ENCODE results near the gene MAN1C1.
"Not testable (repeated sequence)": the region's sequence is repeated elsewhere in the genome, so short reads cannot be mapped to it uniquely, and the experiment has no call there.

Gene MAN1C1

GRCh38 chr1:25716320-25716719, 99.7 kb downstream of the MAN1C1 start:
- DNase-seq (ENCODE audit: low read depth) = no peak

GRCh38 chr1:25718732-25719131, 102.1 kb downstream of the MAN1C1 start:
- no peak for DNase-seq (ENCODE audit: low read depth)

GRCh38 chr1:25720624-25721023, 104.0 kb downstream of the MAN1C1 start:
- DNase-seq (ENCODE audit: low read depth) = no peak

- DNase-seq (ENCODE audit: low read depth) = no peak
These were observed 106.8 kb downstream of the MAN1C1 start for GRCh38 chr1:25723250-25723880.

DNA sequence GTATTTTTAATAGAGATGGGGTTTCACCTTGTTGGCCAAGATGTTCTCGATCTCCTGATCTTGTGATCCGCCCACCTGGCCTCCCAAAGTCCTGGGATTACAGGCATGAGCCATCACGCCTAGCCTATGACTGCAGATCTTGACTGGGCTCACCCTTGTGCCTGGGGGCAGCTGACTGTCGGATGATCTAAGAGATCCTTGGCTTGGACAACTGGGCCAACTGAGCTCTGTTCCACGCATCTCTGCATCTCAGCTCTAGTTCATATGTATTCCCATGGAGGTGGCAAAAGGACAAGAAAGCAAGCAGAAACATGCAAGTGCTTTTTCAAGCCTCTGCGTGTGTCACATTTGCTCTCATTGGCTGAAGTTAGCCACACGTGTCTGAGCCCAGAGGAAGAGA, 107.6 kb downstream of the MAN1C1 start:
- no peak for DNase-seq (ENCODE audit: low read depth)

GRCh38 chr1:25724966-25725365, 108.4 kb downstream of the MAN1C1 start:
- no peak for DNase-seq (ENCODE audit: low read depth)

DNA sequence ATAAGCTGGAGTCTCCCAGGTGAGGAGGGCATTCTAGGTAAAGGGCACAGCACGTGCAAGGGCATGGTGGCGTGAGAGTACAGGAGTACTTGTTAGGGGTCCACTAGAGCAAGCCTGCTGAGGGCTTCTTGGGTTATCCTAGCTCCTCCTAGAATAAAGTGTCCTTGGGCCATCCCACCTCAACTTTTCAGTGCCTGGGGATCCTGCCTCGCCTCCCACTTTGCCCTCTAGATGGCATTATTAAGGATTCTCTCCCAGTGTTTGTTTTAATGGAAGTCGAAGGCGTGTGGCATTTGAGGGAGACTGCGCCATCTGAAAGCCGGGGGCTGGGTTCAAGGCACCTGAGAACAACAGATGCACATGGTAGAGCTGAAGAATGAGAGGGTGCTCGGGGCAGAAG, 108.9 kb downstream of the MAN1C1 start:
- DNase-seq (ENCODE audit: low read depth) = no peak

DNA sequence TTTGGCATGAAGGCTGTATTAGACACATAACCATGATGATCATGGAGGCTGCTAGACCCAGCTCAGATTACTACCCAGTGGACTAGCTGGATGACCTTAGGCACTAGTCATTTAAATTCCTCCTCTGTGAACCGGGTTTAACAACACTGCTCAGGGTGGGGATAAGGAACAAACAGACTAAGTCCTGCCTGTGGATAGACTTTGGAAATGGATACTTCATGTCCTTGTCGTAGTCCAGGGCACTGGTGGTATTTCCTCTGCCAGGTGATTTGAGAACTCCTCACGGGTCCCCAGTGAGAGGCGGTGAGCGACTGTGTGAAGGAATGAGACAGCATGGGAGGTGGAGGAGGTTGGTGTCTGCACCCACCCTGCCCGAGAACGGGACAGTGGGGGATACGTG, 110.5 kb downstream of the MAN1C1 start:
- no peak for DNase-seq (ENCODE audit: low read depth)

GRCh38 chr1:25727635-25728286, 111.2 kb downstream of the MAN1C1 start:
- DNase-seq (ENCODE audit: low read depth) = no peak

- no peak for DNase-seq (ENCODE audit: low read depth)
These were observed 111.8 kb downstream of the MAN1C1 start for GRCh38 chr1:25728301-25728935.

DNA sequence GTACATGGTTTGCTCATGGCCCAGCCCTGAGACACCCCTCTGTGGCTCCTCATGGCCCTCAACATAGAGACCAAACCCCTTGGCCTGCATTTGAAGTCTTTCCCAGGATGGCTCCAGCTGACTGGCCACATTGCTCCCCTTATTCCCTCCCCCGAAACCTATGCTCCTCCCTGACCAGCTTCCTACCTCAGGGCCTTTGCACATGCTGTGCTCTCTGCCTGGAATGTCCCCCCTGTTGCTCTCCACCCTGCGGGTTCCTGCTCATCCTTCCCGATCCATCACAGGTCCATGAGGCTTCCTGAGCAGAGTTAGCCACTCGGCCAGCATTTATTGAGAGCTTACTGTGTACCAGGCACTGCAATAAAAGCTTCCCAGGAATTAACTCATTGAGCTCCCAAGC, 112.5 kb downstream of the MAN1C1 start:
- DNase-seq (ENCODE audit: low read depth) = no peak

DNA sequence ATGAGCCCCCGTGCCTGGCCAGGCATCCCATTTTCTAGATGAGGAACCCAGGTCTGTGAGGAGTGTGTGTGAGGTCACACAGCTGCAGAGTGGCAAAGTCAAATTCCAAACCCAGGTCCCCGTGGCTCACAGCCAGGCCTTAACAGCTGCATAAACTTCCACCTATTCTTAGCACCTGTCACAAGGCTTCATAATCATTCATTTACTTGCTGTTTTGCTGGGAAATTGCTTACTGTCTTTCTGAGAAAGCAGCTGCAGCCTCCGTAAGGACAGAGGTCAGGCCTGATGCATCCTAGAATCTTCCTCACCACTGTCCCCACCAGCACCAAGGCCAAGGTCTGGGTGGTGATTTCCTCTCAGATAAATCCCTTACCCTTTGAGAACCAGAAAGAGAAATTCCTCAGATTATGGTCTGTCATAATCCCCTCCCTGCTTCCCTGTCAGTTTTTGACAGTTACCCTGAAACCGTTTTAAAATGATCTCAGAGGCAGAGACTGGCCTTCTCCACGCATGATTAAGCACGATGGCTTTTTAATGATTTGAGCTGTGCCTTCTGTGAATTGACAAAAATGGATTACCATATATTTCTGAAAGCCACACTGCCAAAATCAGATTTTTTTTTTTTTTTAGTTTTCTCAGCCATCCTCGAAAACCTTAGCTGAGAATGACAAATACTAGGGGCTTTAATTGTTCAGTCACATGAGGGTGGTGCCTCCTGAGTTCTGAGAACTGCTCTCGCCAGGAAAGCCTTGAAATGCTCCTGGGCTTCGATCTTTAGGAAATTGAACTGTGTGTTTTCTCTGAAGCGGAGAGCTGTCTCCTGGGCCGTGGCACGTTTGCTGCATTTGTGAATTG, 113.4 kb downstream of the MAN1C1 start:
- DNase-seq (ENCODE audit: low read depth) = no peak

DNA sequence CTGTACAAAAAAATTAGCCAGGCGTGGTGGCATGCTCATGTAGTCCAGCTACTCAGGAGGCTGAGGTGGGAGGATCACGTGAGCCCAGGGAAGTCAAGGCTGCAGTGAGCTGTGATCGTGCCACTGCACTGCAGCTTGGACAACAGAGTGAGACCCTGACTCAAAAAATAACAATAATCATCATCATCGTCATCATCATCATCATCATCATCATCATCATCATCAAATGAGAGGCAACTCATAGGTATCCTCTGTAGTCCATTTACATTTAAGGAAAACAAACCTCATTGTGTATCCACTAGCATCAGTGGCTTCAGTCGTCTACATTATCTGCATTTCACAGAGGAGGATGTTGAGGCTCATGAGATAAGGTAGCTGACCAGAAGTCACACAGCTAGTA, 114.6 kb downstream of the MAN1C1 start:
- DNase-seq (ENCODE audit: low read depth) = no peak

DNA sequence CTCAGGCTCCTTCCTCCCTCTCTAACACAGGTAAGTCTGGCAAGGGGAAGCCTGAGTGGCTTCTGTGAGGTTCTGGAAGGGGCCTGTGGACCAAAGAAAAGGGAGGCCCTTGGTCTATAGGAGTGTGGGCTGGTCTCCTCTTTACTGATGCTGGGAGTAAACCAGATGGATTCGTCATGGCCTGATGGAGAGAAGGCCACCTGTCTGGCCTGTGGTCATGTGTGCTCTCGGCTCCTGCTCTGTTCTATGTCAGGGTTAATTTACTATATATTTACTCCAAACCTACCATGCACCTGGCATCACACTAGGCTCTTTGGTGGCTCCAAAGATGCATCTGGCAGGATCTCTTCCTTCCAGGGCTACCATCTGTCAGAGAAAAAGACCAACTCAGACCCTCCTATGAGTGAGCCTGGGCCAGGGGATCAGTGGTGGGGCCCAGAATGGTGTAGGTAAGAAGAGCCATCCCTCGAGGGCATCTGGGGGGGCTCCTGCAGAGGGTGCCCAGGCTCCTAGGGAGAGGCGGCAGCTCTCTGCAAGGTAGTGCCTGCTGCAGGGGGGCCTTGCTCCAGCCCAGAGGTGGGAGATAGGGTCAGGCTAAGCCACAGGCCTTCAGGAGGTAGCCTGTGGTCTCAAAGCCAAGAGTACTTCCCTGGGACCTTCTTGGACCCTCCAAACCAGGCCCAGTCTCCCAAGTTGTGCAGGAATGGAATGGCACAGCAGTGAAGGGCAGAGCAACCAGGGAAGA, 115.2 kb downstream of the MAN1C1 start:
- DNase-seq (ENCODE audit: low read depth) = no peak

- no peak for DNase-seq (ENCODE audit: low read depth)
These were observed 116.2 kb downstream of the MAN1C1 start for GRCh38 chr1:25732821-25733220.

DNA sequence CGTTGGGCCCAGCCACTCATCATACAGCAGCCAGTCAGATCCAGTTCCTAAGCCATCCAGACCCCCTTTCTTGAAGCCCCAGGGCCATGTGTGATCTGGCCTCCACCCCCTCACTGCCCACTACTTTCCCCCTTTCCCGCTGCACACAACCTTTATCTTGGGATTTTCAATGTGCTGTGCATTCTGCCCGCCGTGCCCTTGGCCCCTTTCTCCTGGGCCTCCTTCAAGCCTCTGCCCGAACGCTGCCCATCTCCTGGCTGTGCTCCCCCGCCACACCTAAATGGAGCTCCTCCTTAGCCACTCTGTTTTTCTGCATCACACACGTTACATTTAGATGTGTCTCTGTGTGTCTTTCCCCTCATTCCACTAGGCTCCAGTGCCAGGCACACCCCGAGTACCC, 116.7 kb downstream of the MAN1C1 start:
- DNase-seq (ENCODE audit: low read depth) = no peak

- not testable (repeated sequence) for DNase-seq (ENCODE audit: low read depth)
These were observed 118.4 kb downstream of the MAN1C1 start for GRCh38 chr1:25734991-25735390.

DNA sequence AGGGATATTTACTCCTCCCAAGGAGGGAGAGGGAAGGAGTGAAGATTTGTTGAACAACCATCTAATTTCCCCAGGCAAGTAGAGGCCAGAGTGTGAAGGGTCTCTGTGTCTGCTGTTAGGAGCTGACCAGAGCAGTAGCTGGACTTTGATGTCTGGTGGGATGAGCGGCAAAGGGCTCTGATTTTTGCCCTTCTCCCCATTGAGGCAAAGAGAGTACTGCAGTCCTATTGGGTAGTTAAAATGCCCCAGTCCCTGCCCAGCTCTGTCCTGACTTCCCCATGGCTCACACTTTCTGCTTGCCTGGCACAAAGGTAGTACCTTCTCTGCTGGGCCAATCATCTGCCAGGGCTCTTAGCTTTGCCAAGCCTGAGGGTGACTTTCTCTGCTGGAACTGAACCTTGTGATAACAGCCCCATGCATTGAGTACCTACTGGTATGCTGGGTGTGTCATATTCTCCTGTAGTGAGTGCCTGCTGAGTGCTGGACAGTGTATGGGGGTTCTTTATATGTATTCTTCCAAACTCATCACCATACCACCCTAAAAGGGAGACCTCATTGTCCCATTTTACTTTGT, 119.5 kb downstream of the MAN1C1 start:
- no peak for DNase-seq (ENCODE audit: low read depth)

DNA sequence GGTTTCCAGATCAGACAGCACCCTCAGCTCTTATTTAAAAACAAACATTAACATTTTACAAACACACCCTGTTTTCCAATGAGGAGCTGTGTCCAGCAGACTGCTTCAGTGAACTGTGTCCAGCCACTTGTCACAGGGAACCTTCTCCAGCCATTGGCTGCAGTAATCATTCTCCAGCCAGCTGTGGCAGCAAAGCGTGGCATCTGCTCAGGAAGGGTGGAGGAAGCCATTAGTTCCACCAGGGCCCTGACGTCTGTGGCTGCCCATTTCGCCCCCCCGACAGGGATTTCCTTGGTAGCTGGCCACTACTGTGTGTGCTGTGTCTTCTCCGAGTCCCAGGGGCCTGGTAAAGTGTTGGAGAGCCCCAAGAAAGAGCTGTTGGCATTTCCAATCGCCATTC, 120.5 kb downstream of the MAN1C1 start:
- no peak for DNase-seq (ENCODE audit: low read depth)

DNA sequence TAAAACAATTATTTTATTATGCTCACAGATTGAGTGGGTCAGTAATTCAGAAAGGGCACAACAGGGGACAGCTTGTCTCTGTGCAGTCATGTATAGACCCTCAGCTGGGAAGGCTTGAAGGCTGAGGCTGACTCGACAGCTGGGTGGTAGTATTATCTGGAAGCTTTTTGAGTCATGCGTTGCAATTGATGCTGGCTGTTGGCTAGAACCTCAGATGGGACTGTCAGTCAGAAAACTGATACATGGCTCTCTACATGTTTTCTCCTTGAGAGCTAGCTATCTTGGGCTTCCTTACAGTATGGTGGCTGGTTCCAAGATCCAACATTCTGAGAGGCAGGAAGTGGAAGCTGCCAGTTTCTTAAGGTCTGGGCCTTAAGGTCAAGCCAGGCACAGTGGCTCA, 121.9 kb downstream of the MAN1C1 start:
- DNase-seq (ENCODE audit: low read depth) = no peak

GRCh38 chr1:25739341-25739740, 122.8 kb downstream of the MAN1C1 start:
- DNase-seq (ENCODE audit: low read depth) = no peak

DNA sequence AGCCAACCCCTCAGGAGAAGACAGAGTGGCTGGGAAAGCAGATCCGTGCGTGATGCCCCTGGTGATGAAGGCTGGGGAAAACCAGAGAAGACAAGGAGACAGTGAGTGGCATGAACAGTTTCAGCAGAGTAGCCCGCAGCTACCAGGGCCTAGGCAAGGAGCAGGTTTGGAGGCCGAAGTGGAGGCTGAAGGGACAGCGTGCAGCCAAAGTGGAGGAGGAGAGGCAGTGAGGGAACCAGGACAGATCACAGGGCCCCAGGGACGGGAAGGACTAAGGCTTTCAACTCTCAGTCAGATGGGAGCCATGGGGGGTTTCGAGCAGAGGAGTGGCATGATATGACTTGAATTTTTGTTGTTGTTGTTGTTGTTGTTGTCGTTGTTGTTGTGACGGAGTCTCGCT, 123.5 kb downstream of the MAN1C1 start:
- no peak for DNase-seq (ENCODE audit: low read depth)

Measured in GM04504 (cell line).